Dermis blood vessel endothelial cell (primary cell): ENCODE data around the gene MSMB. TPM values are rescaled to one million over a fixed set of nuclear protein-coding genes. Genes with fewer than 3 reads are reported as not detected.
"Not testable (repeated sequence)": the region's sequence is repeated elsewhere in the genome, so short reads cannot be mapped to it uniquely, and the experiment has no call there.

Experiments used
- DNase-seq: peaks from one replicate; pipeline ENCODE4 v3.0.0; 2010
- total RNA-seq: library from RNA; depleted of rRNA; stranded (reverse); fragments of >200 nt; gene quantifications from 2 replicates; pipeline ENCODE4 v1.2.3, GENCODE V29; 2014

The MSMB gene, protein sequence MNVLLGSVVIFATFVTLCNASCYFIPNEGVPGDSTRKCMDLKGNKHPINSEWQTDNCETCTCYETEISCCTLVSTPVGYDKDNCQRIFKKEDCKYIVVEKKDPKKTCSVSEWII
- total RNA-seq, result not detected in 2 replicates

DNA sequence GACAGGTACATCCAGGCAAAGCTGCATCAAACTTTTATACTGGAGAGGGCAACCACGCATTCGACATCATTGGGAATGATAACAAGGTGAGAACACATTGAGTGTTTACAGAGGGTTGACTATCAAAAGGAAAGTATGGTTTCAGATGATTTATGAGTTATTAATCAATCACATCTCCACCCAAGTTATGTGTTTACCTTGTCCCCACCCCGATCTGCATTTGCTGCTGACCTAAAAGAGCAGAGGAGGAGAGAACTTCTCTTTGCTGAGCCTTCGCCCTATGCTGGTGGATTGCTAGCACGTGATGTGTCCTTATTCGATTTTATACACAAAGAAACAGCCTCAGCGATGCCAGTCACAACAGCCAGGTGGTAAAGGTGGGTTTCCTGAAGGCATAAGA is at the start of gene MSMB:
Gene MSMB (minus strand): TSS at position 9 of the 400 bp plus-strand sequence. CDS start 32 bp downstream, outside the sequence.
- DNase-seq, result no peak

DNA sequence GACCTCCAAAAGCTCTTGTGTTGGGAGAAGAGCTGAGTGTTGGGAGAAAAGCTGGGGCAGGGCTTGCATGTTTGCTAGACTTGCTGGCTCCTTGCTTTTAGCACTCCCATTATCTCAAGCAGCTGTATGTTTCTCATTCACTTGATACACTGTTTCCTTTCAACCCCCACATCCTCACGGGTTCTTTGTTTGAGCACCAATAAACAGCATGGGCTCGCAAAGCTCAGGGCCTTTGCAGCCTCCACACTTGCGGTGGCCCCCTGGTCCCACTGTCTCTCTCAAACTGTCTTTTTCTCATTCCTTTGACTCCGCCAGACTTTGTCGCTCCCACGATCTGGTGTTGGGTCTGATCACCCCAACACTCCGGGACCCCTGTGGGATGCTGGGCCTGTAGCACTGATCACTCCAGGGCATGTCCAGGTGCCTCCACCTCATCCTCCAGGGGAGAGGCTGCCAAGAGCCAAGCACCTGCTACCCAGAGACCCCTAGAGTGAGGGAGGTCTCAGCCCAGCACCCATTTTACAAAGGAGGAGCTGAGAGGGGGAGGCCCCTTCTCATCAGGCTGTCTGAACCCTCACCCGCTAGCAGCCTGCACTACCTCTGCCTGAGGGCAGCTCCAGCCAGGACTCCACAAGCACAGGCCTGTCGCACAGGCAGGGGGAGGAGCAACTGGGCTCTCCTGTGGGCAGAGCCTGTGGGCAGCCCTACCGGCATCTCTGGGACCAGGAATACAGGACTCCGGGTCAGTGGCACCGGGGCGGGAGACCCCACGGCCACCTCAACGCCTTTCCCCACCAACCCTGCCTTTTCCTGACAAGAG is 49.1 kb upstream of the MSMB start:
- no peak for DNase-seq

DNA sequence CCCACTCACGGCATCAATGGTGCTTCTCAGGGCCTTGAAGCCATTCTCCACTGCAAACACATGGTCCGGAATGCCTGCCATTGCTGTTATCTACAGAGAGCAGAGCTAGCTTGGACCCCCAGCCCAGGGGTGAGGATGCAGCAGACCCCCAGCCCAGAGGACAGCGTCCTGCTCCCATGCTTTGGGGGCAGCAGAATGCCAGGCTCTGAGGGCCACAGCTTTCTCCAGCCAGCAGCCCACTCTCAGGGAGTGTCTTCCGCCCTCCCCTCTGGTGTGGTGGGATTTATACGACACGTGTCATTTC is 48.1 kb upstream of the MSMB start:
- DNase-seq, result no peak

DNA sequence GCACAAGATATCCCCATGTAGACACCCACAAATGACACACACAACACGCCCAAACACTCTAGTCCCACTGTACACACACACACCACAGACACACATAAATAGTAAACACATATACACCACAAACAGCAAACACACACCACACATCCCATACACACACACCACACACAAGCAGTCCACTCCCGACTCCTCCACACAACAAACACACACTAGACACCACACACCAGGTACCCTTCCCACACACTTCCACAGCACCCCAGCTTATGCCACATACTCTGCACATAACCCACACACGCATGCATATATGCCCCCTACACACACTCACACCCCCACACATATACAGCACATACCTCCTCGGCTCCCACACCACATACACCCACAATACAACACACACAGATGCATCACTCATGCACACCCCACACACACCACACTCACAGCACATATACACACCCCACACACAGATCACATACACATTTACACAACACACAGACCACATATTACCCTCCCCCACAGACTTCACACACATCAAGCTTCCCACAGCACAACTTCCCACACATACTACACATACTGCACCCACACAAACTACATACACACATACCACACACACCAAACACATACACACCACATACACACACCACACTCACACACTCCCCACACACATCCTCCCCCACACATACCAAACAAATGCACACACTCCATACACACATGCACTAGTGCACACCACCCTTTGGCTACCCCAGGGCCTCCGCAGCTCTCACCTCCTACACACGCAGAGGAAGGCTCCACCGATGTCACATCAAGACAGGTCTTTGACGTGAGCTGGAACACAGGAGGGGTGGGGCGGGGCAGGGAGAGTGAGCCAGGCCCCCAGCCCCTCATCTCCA is 47.5 kb upstream of the MSMB start:
- not testable (repeated sequence) for DNase-seq

DNA sequence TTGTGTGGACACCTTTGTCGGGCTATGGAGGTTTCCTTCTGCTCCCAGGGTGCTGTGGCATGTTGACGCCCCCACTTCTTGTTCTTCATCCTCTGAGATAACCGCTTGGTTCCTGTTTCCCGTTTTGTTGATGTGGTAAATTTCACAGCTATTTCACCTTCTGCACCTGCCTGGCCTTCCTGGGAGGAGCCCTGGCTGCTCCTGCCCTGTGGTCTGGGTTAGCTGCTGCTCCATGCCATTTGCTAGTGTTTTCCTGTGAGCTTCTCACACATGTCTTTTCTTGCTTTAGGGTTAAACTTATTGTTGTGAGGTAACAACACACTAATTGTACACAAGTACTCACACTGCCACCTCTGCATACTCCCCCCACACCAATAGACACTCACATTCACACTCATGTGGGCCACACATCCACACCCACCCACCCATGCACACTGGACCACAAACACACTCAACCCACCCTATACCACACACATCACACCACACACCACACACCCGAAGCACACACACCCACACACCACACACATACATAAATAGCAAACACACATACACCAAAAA is 46.5 kb upstream of the MSMB start:
- DNase-seq, result no peak

DNA sequence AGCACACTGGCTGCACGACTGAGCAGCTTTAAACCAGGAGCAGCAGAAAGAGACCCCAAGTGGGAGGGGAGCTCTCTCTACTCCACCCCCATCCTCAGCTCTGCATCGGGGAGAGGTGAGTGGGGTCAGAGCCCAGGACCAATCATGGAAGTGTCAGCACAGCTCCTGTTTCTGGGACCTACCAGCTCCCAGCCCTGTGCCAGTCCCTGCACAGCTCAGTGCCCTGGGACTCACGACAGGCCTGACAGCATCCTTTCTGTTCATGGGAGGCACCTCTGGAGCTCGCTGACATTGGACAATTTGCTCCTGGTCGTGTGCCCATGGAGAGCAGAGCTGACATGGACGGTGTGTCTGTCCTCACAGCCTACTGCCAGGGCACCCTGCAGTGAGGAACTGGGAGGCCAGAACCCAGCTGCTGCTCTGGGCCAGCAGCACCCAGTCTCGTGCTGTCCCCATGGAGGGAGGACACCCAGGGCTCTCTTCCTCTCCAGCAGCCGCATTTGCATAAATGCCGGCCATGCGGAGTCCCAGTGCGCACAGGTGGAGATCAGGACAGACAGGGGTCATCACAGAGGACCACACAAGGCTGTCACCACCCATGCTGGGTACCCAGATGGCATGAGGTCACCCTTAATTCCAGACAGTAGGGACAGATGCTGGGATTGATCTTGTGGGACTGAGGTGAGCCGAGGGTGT is 45.9 kb upstream of the MSMB start:
- no peak for DNase-seq

DNA sequence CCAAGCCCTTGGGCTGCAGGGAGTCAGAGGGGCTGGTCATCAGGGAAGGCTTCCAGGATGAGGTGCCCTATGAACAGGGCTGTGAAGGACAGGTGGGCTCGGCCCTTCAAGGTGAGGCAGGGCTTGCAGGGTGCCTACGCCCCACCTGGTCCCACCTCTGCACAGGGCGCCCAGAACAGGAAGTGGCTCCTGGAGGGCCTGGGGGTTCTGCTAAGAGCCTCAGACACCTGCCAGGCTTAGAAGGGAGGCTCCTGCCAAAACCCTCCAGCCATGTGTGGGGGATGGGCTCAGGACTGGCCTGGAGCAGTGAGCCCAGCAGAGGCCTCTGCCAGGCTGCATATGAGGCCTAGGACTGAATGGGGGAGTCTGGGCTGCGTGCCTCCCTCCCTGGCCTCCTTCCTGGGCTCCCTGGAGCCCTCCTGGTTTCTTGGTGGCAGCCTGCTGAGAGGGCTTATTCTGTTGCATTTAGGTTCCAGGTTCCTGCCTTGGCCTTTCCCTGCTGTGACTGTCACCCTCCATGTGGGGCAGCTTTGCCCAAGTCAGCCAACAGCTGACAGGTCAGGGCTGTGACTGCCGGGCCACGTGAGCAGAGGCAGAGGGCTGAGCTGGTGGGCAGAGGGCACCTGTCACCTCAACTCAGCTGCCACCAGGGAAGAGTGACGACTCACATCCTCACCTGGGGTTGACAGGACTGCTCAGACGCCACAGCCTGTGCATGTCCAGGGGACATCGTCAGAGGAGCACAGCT is 45.2 kb upstream of the MSMB start:
- no peak for DNase-seq

DNA sequence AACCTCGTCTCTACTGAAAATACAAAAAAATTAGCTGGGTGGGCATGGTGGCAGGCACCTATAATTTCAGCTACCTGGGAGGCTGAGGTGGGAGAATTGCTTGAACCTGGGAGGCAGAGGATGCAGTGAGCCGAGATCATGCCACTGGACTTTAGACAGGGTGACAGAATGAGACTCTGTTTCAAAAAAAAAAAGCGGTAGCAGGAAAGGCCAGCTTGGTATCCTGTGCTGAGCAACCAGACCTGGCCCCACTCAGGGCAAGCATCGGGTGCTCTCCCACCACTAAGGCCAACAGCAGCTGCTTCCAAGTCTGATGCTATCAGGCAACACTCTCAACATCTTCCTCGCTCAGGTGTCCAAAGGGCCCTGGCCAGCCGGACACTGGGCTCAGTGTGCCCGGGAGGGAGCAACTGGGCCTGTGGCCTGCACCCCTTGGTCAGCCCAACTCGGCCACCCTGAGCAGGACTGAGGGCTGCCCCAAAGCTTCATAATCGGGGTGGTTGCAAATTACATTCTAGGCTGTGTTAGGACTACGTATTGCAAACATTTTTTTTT is 44.3 kb upstream of the MSMB start:
- no peak for DNase-seq

DNA sequence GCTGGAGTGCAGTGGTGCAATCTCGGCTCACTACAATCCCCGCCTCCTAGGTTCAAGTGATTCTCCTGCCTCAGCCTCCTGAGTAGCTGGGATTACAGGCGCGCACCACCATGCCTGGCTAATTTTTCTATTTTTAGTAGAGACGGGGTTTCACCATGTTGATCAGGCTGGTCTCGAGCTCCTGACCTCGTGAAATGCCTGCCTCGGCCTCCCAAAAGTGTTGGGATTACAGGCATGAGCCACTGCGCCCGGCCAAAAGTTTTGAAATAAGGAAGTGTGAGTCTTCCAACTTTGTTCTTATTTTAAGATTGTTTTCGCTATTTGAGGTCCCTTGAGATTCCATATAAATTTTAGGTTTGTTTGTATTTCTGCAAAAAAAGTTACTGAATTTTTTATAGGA is 41.3 kb upstream of the MSMB start:
- not testable (repeated sequence) for DNase-seq

DNA sequence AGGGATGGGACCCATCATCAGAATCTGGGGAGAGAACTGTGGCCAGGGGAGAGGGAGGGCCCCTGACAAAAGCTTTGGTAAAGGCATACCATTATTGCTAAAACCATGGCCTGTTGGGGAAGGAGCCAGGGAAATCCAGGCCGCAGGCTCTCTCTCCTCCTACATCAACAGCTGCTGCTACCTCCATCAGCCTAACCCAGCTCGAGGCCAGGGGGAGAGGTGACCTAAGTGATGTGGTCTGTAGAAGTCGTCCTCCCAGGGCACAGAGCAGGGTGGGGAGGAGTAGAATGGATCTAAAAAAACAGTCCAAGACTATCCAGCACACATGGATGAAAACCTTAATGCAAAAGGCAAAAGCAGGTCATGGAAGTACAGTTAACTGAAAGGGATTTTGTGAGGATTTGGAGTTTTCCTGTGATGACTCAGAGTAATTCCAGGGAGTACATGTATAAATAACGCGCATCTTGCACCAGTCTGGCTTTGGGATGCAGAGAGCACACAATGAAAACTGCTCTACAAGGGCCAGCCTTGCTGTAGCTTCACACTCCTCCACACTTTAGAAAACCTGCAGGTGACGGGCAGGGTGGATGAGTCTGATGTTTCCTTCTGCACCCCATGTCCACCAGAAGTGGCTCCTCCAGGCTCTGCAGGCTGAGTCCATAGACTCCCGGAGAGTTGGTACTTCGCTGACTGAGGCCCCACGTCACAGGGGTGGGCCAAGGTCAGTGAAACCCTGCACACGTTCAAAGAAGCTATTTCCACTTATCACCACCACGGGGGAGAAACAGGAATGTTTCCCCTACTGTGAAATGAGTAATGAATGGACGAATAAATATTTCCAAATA is 38.5 kb upstream of the MSMB start:
- no peak for DNase-seq

DNA sequence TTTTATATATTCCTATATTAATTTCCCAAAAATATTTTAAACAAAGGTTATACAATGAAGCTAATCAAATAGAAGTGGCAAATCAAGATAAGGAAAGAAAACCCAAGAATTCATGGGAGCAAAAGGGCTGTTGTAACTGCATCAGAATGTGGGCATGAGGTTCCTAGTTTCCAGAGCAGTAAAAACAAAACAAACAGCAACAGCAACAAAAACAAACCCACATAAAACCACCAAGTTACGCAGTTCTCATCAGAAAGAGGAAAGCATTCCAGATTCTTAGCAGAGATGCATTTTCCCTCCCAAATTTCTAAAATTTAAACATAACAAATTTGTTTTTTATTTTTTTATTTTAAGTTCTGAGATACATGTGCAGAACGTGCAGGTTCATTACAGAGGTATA is 34.8 kb upstream of the MSMB start:
- DNase-seq, result no peak

DNA sequence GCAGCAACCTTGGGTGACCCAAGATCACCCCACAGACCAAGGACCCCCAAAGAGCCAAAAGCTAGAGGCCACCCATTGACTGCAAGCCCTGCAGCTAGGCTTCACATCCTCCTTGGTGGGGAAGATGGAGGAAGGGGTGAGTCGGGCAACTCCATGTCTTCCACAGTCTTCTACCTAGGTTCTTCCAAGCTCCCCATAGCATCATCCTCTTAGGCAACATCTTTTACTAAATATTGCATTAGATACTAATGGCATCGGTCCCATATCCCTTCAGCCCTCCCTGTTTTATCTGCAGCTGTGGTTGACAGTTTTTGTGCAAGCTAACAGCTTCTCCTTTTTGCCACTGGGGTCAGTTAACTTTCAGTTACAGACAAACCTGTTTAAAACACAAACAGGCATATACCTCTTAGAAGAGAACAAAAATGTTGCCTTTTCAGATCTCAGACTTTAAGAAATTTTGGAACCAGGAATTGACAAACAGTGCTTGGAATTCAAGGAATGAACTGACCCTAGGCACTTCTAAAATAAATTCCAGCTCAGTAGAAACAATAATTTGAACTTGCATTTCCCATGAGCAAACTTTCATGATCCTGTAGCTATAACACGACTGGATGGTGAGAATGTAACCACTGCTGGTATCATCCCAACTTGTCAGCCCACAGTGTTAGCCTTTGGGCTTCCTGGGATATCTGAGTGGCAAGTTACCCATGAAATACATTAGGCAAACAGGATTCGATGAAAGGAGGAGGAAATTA is 33.9 kb upstream of the MSMB start:
- no peak for DNase-seq

DNA sequence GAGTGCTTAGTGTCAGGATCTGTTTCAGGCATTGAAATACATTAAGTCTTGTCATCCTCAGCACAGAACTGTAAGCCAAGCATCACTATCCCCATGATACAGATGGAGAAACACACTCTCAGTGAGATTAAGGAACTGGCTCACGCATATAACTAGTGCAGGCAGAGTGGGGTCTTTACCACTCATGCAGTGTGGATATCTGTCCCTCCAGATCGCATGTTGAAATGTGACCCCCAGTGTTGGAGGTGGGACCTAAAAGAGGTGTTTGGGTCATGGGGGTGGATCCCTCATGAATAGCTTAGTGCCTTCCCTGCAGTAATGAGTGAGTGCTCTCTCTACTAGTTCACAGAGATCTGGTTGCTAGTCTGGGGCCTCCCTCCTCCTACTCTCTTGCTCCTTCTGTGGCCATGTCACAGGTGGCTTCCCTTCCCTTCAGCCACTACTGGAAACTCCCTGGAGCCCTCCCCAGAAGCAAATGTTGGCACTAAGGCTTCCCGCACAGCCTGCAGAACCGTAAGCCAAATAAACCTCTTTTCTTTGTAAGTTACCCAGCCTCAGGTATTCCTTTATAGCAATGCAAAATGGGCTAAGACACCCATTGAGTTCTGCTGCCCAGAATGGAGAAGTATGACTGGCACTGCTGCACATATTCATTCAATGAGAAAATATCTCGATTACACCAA is 31.8 kb upstream of the MSMB start:
- DNase-seq, result no peak

DNA sequence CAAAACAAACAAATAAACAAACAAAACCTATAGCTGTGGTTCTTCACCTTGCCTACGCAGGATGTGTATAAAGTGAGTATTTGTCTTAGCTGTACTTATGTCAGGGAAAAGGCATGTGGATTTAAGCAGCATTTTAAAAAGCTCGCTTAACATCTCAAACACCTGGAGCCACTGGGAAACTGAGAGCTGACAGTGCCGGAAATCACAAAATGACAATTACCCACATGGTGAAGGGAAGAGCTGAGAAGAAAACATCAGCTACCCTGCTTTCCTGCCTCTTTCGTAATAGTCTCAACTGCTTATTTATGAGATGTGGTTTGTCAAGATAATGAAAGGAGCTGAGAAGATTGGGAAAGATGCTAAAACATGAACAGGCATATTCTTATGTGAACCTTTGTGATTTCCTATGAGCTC is 31.1 kb upstream of the MSMB start:
- DNase-seq, result no peak

DNA sequence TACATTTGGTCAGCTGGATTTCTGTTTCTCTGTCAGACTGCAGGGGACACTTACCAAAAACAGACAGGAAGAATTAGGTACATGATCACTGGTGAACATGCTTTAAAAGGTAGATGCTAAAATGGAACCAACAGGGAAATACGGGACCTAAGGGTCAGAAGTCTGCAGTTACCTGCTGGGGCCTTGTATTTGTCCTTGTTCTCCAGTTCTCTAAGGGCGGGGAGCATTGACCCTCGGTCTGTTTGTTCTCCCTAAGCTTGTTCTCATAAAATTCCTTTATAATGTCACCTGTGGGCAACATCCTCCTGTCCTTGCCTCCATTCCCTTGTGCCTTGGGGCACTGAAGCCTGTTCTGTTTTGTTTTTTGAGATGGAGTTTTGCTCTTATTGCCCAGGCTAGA is 29.8 kb upstream of the MSMB start:
- no peak for DNase-seq

DNA sequence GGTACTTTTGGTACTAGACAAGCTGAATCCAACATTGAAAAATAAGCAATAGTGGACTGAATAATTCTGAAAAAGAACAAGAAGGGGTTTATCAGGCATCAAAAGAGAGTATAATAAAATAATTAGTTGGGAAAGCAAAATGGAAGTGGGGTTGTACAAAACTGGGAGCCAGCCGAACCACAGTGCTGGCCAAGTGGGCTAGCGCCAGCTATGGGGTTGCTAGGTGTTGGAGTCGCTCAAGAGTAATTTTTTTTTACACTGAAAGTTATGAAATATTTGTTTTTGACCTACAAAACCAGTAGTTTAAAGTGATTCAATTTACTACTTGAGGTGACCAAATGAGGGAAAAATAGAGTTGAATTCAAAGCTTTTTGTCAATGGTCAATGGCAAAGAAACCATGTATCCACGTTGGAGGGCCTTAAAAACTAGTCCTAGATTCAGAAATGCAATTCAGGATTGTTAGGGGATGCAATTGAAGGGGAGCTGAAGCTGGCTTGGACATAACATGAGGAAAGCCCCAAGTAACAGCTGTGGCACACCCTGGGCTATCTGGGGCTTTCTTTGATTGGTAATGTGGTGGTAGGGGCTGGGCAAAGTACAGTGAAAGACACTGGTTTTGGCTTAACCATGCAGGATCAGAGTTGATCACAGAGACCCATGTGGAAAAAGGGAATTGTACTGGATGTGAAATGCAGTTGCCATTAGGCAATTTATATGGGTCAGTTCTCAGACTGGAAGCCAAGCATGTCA is 28.3 kb upstream of the MSMB start:
- no peak for DNase-seq

DNA sequence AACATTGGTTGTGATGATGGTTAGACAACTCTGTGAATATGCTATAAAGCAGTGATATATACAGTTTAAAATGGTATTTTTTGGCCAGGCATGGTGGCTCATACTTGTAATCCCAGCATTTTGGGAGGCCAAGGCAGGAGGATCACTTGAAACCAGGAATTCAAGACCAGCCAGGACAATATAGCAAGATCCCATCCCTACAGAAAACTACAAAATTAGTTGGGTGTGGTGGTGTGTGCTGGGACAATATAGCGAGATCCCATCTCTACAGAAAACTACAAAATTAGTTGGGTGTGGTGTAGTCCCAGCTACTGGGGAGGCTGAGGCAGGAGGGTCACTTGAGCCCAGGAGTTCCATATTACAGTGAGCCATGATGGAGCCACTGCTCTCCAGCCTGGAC is 27.5 kb upstream of the MSMB start:
- DNase-seq, result no peak

DNA sequence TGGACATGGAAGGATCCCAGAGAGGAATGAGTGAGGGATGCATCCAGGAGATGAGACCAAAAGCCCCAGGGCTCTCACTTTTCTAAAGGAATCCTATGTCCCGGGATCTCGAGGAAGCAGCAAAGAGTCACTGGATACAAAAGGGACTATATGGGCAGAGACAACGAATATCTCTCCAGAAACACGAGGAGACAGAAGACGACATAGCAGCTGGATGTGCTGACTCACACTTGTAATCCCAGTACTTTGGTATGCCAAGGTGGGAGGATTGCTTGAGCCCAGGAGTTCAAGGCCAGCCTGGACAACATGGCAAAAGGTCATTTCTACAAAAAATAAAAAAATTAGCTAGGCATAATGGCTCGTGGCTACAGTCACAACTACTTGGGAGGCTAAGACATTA is 24.7 kb upstream of the MSMB start:
- no peak for DNase-seq
